Cardiac muscle cell (in vitro differentiated cells and primary cell): ENCODE results near the gene CHD6. TPM values are rescaled to one million over a fixed set of nuclear protein-coding genes. Genes with fewer than 3 reads are reported as not detected.

Experiments
- DNase-seq, 2 donors: peaks; one replicate each; pipeline versions ENCODE4 v3.0.0 to v3.0.0-alpha.2; 2010 to 2017; ENCODE audit warnings: low read depth in 1 of 2, low spot score in 1 of 2
- H3K27ac ChIP-seq: fragments of 200-600 bp; sonication (generic); 2 replicates; pipeline ENCODE4 v1.5.1; 2016
- H3K27me3 ChIP-seq: fragments of 200-600 bp; sonication (generic); 2 replicates; pipeline ENCODE4 v1.6.0; 2016; ENCODE audit warnings: control low read depth
- H3K36me3 ChIP-seq: fragments of 200-600 bp; sonication (generic); 2 replicates; pipeline ENCODE4 v1.5.1; 2016; ENCODE audit warnings: control low read depth
- H3K4me1 ChIP-seq: fragments of 200-600 bp; sonication (generic); 2 replicates; pipeline ENCODE4 v1.8.1; 2017; ENCODE audit warnings: low read depth, mild to moderate bottlenecking, mixed run types
- H3K4me3 ChIP-seq: fragments of 200-600 bp; sonication (generic); 2 replicates; pipeline ENCODE4 v1.5.1; 2016; ENCODE audit warnings: mild to moderate bottlenecking
- H3K9me3 ChIP-seq: fragments of 200-600 bp; sonication (generic); 2 replicates; pipeline ENCODE4 v1.5.1; 2017; ENCODE audit warnings: low read depth, mild to moderate bottlenecking, control low read depth
- polyA plus RNA-seq: library from polyadenylated mRNA; unstranded; fragments of >200 nt; fragmentation: Nextera tagmentation; extraction: Ambion mirVana; gene quantifications from 2 replicates; pipeline ENCODE4 v1.2.1, GENCODE V29; 2016
- total RNA-seq: library from RNA; depleted of rRNA; stranded (reverse); fragments of >200 nt; gene quantifications from 2 replicates; pipeline ENCODE4 v1.2.3, GENCODE V29; 2016
- TF ChIP-seq, protein P1 (sequence below): IDR thresholded peaks from 2 replicates; pipeline ENCODE4 v1.5.1; 2012; ENCODE audit warnings: low read depth, mild to moderate bottlenecking, low read length

CHD6 gene
- total and polyA plus RNA-seq, 2 experiments from 2014 or later: 56.3 to 61.9 TPM

DNA sequence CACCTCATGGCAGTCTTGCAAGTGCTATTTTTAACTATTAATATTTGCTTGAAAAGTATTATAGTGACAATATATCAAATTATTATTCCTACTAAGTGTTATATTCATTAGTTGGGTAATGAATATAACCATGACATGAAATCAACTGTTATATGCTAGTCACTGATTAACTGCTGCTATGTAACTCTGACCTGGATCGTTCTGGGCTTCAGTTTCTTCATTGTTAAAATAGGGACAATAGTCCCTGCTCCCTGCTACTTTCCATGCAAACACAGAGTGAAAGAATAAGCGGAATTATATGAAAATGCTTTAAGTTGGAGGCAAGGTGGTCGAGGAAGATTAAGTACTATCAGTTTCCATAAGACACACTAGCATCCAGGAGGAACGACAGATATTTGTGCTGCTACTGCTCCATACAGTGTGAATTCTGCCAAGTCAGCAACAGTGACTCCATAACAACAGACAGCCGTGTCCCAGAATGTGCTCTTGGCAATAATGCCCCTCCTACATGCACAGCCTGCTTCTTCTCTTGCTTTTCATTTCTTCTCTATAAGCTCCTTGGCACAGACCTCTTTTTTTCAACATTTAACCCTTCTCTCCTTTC, 107.2 kb downstream of the CHD6 start:
- Histone ChIP-seq H3K27ac (peak overlapping the region; percentile 75), H3K4me3 (no peak overlapping the region)

DNA sequence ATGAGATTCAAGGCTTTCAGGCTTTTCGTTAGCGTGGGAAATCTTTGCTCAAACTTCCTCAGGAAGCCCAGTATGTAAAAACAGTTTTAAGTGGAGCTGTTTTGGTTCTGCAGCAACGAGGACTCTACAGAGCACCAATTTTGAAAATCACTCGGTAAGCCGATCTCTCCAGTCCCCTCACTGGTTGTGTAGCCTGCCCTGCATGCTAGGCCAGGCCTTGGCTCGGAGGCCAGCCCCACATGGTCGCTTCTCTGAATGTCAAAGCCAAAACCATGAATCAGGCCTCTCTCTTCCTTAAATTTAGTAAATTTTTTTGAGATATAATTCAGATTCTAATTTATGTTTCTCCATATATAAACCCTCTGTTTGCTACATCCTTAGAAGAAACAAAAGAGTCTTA, 108.0 kb downstream of the CHD6 start:
- no peaks in the 10 kb centered on the region for H3K9me3 ChIP-seq
- H3K4me1 ChIP-seq: peaks cover 9% of the 10 kb centered on the region
- H3K27ac ChIP-seq: peak overlapping the region; percentile 75
- H3K27me3 ChIP-seq: no peaks in the 10 kb centered on the region
- TF ChIP-seq, protein P1, sequence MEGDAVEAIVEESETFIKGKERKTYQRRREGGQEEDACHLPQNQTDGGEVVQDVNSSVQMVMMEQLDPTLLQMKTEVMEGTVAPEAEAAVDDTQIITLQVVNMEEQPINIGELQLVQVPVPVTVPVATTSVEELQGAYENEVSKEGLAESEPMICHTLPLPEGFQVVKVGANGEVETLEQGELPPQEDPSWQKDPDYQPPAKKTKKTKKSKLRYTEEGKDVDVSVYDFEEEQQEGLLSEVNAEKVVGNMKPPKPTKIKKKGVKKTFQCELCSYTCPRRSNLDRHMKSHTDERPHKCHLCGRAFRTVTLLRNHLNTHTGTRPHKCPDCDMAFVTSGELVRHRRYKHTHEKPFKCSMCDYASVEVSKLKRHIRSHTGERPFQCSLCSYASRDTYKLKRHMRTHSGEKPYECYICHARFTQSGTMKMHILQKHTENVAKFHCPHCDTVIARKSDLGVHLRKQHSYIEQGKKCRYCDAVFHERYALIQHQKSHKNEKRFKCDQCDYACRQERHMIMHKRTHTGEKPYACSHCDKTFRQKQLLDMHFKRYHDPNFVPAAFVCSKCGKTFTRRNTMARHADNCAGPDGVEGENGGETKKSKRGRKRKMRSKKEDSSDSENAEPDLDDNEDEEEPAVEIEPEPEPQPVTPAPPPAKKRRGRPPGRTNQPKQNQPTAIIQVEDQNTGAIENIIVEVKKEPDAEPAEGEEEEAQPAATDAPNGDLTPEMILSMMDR: no peak
- no peak for DNase-seq
- H3K36me3 ChIP-seq: peaks cover 13% of the 10 kb centered on the region
- H3K4me3 ChIP-seq: no peak overlapping the region

More for the DNA sequence above, 107.2 kb downstream of the CHD6 start:
- Histone ChIP-seq H3K36me3 (peaks cover 13% of the 10 kb centered on the region), H3K27me3 (no peaks in the 10 kb centered on the region), H3K4me1 (peaks cover 9% of the 10 kb centered on the region), H3K9me3 (no peaks in the 10 kb centered on the region)
- TF ChIP-seq, protein P1: no peak
- no peak for DNase-seq

DNA sequence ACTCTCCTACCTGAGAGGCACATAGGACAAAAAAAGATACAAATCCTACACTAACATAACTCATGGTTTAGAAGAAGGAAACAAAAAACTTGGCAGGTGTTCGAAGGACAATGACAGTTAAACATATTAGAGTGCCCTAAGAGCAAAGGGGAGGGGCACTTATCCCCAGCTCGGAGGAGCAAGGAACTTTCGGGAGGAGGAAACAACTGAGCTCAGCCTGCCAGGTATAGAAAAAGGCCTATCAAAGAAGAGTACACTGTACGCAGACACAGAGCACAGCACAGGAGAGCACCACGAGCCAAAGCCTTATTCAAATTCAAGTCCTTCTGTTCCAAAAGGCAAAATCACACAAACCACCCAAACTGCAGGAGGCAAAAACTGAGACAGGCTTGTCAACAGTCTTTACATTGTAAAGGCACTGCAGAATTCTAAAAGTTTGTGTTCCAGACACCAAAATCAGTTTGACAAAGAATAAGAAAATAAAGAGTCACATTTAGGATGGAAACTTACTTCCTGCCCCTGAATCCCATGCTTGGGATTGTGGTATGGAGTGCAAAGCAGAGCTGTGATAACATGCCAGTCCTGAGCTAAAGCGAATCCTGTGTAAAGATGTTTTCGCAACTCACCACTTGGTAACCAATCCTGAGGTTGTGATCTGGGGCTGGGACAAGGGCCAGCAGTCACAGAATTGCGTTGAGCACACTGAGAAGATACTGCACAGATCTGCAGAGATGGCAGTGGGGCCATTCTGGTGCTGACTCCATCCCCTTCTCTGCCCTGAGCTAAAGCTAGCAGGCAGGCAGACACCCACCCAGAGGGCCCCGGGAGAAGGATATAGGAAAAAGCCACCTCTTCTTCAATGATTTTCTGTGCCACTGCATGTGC, 108.6 kb downstream of the CHD6 start:
- Histone ChIP-seq H3K4me1 (peaks cover 9% of the 10 kb centered on the region), H3K36me3 (peaks cover 13% of the 10 kb centered on the region), H3K4me3 (no peak overlapping the region), H3K27ac (peak overlapping the region; percentile 75), H3K27me3 (no peaks in the 10 kb centered on the region), H3K9me3 (no peaks in the 10 kb centered on the region)
- peak in 1 of 2 donors; percentile 83 for DNase-seq
- TF ChIP-seq, protein P1: no peak

DNA sequence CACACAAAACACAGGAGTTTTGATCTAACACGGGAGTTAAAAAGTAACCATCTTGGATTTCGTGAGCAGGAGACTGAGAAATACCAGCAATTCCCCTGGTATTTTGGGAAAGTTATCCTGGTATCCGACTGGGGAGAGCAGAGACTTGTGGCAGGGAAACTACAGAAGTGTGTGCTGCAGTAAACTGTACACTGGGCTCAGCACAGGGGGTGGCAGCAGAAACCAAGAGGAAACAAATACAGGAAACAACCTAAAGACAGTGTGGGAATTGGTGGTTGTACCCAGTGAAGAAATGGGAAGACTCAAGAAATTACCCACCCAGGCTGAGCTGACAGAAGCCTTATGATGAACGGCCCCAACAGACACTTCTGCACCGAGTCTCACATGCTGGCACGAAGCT, 109.8 kb downstream of the CHD6 start:
- peaks cover 13% of the 10 kb centered on the region for H3K36me3 ChIP-seq
- DNase-seq: no peak
- TF ChIP-seq, protein P1: no peak
- no peak overlapping the region for H3K4me3 ChIP-seq
- no peaks in the 10 kb centered on the region for H3K9me3 ChIP-seq
- H3K27ac ChIP-seq: no peak overlapping the region
- no peaks in the 10 kb centered on the region for H3K27me3 ChIP-seq
- H3K4me1 ChIP-seq: peaks cover 9% of the 10 kb centered on the region

DNA sequence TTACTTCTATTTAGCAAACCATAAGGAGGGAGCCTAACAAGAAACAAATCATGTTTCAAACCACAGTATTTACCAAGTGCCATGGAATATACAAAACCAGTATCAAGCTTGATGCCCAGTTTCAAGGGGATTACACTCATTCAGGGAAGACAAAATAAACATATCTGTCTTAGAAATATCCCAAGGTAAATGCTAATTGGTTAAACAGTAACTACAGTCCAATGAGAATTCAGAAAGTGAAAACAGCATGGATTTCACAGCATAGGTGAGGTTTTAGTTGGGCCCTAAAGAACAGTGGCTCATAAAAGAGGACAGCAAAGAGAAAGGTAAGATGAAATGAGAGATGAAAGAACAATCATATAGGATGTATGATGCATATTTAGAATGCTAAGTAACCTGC, 110.3 kb downstream of the CHD6 start:
- Histone ChIP-seq H3K9me3 (no peaks in the 10 kb centered on the region), H3K36me3 (peaks cover 12% of the 10 kb centered on the region), H3K27ac (no peak overlapping the region), H3K27me3 (no peaks in the 10 kb centered on the region), H3K4me3 (no peak overlapping the region), H3K4me1 (peaks cover 9% of the 10 kb centered on the region)
- no peak for DNase-seq
- TF ChIP-seq, protein P1: no peak
